A549 (cell line): ENCODE measurements around the gene EYA2. TPM values are rescaled to one million over a fixed set of nuclear protein-coding genes. Genes with fewer than 3 reads are reported as not detected.

Experiments
- ATAC-seq, 2 experiments: fragments of 200-7000 bp in 1 of 2; fragments of >200 bp in 1 of 2; cut with Nextera tagmentation in 1 of 2; cut with Tn5 transposase in 1 of 2; 3 replicates each; pipeline versions ENCODE4 v1.8.0 to v1.9.1; 2018 to 2020; ENCODE audit warnings: mild to moderate bottlenecking in 1 of 2, moderate library complexity in 1 of 2
- CTCF ChIA-PET: fragments of 300-600 bp; sonication (Branson Sonifier 250); formaldehyde crosslinking; extraction: SDS; loops from one replicate; lab custom pipeline; 2021; ENCODE audit warnings: antibody characterized with exemption, inconsistent platforms; lab: Yijun Ruan, JAX
- POLR2A ChIA-PET: fragments of 350-600 bp; formaldehyde crosslinking; extraction: SDS; loops from one replicate; lab custom pipeline; 2021; ENCODE audit warnings: antibody characterized with exemption, inconsistent platforms; lab: Yijun Ruan, JAX
- DNase-seq, 2 experiments: peaks; one replicate each; pipeline versions ENCODE4 v3.0.0 to v3.0.0-alpha.2; 2011 to 2016; ENCODE audit warnings: low read depth in 1 of 2, low spot score in 1 of 2
- FAIRE-seq: peaks from 2 replicates; lab custom pipeline; 2011; peaks lifted over from hg19 to GRCh38; lab: Jason Lieb, UNC
- H3K27ac ChIP-seq, 2 experiments: fragments of >200 bp; sonication (Bioruptor Twin); formaldehyde crosslinking; 3 replicates each; pipeline ENCODE4 v1.5.1; 2016 to 2017
- H3K4me1 ChIP-seq: fragments of >200 bp; sonication (Bioruptor Twin); formaldehyde crosslinking; 3 replicates; pipeline ENCODE4 v1.6.1; 2016
- H3K4me2 ChIP-seq: fragments of >200 bp; sonication (Bioruptor Twin); formaldehyde crosslinking; 3 replicates; pipeline ENCODE4 v1.6.1; 2016
- H3K4me3 ChIP-seq: fragments of >200 bp; sonication (Bioruptor Twin); formaldehyde crosslinking; 3 replicates; pipeline ENCODE4 v1.5.1; 2016
- H3K9me3 ChIP-seq: fragments of >200 bp; sonication (Bioruptor Twin); formaldehyde crosslinking; 3 replicates; pipeline ENCODE4 v1.6.1; 2016
- CBX8 ChIP-seq: fragments of 200-600 bp; sonication (generic); IDR thresholded peaks from 2 replicates; pipeline ENCODE4 v1.6.1; 2016
- EP300 ChIP-seq, 2 experiments: fragments of >200 bp; sonication (Bioruptor Twin); formaldehyde crosslinking; IDR thresholded peaks; 2 replicates in 1 of 2; 3 replicates in 1 of 2; pipeline ENCODE4 v1.6.1; 2016 to 2017
- FOSL2 ChIP-seq, 2 experiments: fragments of 450-650 bp in 1 of 2; fragments of >200 bp in 1 of 2; sonication (Bioruptor Twin) in 1 of 2; formaldehyde crosslinking; IDR thresholded peaks; 2 replicates each; pipeline versions ENCODE4 v1.5.0 to v1.6.1; 2016 to 2020; ENCODE audit warnings: mild to moderate bottlenecking in 1 of 2, moderate library complexity in 1 of 2
- GATA3 ChIP-seq: IDR thresholded peaks from 2 replicates; pipeline ENCODE4 v1.6.1; 2012; ENCODE audit warnings: borderline replicate concordance
- POLR2A ChIP-seq: IDR thresholded peaks from 2 replicates; pipeline ENCODE4 v1.6.1; 2012; ENCODE audit warnings: mild to moderate bottlenecking, low read length
- RNF2 ChIP-seq: fragments of 200-600 bp; sonication (generic); IDR thresholded peaks from 2 replicates; pipeline ENCODE4 v1.6.1; 2016; ENCODE audit warnings: low read depth, mild to moderate bottlenecking, antibody characterized with exemption, moderate library complexity, borderline replicate concordance
- SMC3 ChIP-seq: fragments of >200 bp; sonication (Bioruptor Twin); formaldehyde crosslinking; IDR thresholded peaks from 3 replicates; pipeline ENCODE4 v1.6.1; 2018; ENCODE audit warnings: inconsistent platforms
- SREBF2 ChIP-seq: fragments of 450-650 bp; IDR thresholded peaks from 2 replicates; pipeline ENCODE4 v1.6.1; 2014; ENCODE audit warnings: mild to moderate bottlenecking, moderate library complexity
- ZC3H11A ChIP-seq: fragments of 450-650 bp; IDR thresholded peaks from 2 replicates; pipeline ENCODE4 v1.6.1; 2014; ENCODE audit warnings: antibody characterized with exemption, mild to moderate bottlenecking
- WGBS: methylation state at CpG from one replicate; pipeline ENCODE4 v1.1.6; 2017; ENCODE audit errors: missing lambda C conversion rate; 5-methylcytosine and 5-hydroxymethylcytosine counted together
- polyA plus RNA-seq, 4 experiments: library from polyadenylated mRNA; depleted of rRNA in 3 of 4; stranded (reverse); fragments of >200 nt; fragmentation: RNase III in 1 of 4; extraction: RNeasy Plus Mini Kit Qiagen cat#74134 plus additional on column Dnase treatment in 1 of 4; gene quantifications; 2 replicates in 3 of 4; 3 replicates in 1 of 4; pipeline ENCODE4 v1.2.3, GENCODE V29; 2011 to 2017
- small RNA-seq, 6 experiments: library from RNA; depleted of rRNA; stranded (forward); fragments of <200 nt; gene quantifications; one replicate each; pipeline ENCODE3, GENCODE V24; 2012

Gene EYA2
- polyA plus RNA-seq, 2 of the 4 experiments (the other 2 are of a cell fraction), result 4.5 to 4.6 TPM

DNA sequence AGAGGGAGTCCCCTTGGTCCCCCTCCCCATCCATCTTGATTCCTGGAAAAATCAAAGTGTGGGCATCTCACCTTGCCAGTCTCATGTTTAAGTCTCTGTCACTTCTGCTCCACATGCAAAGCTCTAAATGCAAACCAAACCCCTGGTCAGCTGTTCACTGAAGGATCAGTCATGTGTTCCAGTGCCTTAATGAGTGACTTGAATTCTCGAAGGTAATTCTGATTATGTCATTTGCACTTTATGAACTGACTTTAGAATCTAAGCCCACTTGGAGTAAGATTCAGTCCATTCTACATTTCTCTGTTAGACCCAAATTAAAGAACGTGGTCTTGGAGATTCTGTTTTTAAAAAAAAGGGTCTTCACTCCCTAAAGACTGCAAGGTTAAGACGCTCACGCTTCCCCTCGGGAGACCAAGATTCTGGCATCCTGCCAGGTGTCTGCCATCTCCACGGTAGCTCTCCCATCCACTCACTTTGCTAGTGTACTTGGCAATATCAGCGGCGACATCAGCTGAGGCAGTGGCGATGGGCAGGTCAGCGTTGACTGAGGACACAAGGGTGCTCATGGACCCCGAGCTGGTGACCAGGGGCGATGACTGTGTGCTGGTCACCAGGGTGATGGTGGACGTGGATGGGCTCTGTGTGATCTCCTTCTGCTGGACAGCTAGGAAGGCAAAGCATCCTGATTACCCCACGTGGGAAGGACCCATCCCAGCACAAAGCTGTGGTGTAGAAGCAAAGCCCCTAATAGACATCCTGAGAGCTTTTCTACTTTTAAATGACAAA, 341.4 kb downstream of the EYA2 start (continued):
- TF ChIP-seq SMC3, result no peak

DNA sequence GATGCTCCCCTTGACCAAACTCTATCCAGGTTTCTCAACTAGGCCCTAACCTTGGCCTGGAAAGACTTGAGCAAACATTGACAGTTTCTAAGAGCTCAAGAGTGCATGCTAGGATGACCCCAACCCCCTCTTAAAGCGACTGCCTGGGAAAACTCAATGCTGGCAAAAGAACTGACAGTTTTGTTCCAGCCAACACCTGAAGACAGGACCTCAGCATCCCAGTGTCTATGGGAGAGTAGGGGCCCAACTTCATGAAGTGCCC, 341.9 kb downstream of the EYA2 start:
- 100% methylated on average over 1 of the region's 1 CpG for WGBS
- Histone ChIP-seq H3K4me2 (no peak overlapping the region), H3K9me3 (no peaks in the 10 kb centered on the region), H3K4me1 (peaks cover 5% of the 10 kb centered on the region; the same call in 1 of the 3 replicates), H3K4me3 (no peak overlapping the region), H3K27ac (no peak overlapping the region)
- no peak for FAIRE-seq
- ChIA-PET POLR2A (no interaction called here), CTCF (interaction anchor here (0.9 to 1.9 kb wide), 3 partner anchors 9 to 148 kb away, joined by 4 to 9 read pairs (median 5); no protein-coding TSS in a partner anchor)
- TF ChIP-seq CBX8 (no peak), FOSL2 (IDR thresholded peaks at IDR 0.05) (no peak), FOSL2 (CRISPR knock-in tag; IDR thresholded peaks at IDR 0.05) (no peak), SREBF2 (no peak), GATA3 (no peak), EP300 (IDR thresholded peaks at IDR 0.05) (no peak)
- DNase-seq, result no peak
- ATAC-seq, result no peak

DNA sequence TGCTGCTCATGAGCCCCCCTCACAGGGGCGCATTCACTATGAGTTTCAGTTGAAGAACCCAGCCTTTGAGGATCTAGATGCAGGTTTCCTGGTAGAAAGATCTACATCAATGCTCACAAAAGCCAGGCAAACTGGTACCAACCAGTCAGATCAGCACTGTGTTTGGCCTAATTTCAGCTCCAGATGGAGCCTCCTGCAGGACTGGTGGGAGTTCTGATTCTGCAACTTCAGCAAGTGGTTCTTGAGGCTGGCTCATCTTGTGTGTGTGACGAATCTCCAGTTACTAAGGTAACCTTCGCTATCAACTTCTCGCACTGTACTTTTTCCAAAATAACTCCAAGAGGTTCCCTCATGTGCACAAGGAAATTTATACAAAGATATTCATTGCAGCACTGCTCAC, 343.1 kb downstream of the EYA2 start:
- Histone ChIP-seq H3K9me3 (no peaks in the 10 kb centered on the region), H3K4me1 (no peaks in the 10 kb centered on the region), H3K27ac (no peak overlapping the region), H3K4me3 (no peak overlapping the region), H3K4me2 (no peak overlapping the region)
- CTCF ChIA-PET, result interaction anchor here (0.5 kb wide), 1 partner anchor 307 kb away, joined by 3 read pairs; no protein-coding TSS in a partner anchor
- POLR2A ChIA-PET, result no interaction called here
- FAIRE-seq, result no peak
- DNase-seq, result no peak
- 92% methylated on average over 4 of the region's 4 CpGs for WGBS
- TF ChIP-seq RNF2 (no peak), POLR2A (no peak), ZC3H11A (no peak)
- no peak for ATAC-seq

Small RNA genes within 50 kb of the gene (small RNA-seq; reads per million reads assigned to genes)
- gene MIR3616, result 0 to 6.9 (median 2.3) reads per million in 6 experiments

Other genes starting within 250 kb of the EYA2 start
- 0.04 TPM in 1 of 2 replicates, not detected in the other for gene SLC13A3, start 243.4 kb upstream of the EYA2 start, polyA plus RNA-seq (2011; rRNA removed)
- 0.19 TPM in 1 of 3 replicates, not detected in the others for gene SLC13A3, start 243.4 kb upstream of the EYA2 start, polyA plus RNA-seq (2017; fragmentation: RNase III; extraction: RNeasy Plus Mini Kit Qiagen cat#74134 plus additional on column Dnase treatment)
- 11.8 and 13.1 TPM in 2 replicates for gene TP53RK, start 205.4 kb upstream of the EYA2 start, polyA plus RNA-seq (2011; rRNA removed)
- gene TP53RK, start 205.4 kb upstream of the EYA2 start, polyA plus RNA-seq (2017; fragmentation: RNase III; extraction: RNeasy Plus Mini Kit Qiagen cat#74134 plus additional on column Dnase treatment), result 9.8 to 10.5 TPM (median 10.5 TPM) in 3 replicates
- 0.01 TPM in 1 of 2 replicates, not detected in the other for gene SLC2A10, start 185.2 kb upstream of the EYA2 start, polyA plus RNA-seq (2011; rRNA removed)
- gene SLC2A10, start 185.2 kb upstream of the EYA2 start, polyA plus RNA-seq (2017; fragmentation: RNase III; extraction: RNeasy Plus Mini Kit Qiagen cat#74134 plus additional on column Dnase treatment), result not detected in 3 replicates